GM12878 (cell line): ENCODE data around the gene LZIC.

Source experiments
- EZH2 ChIP-seq: IDR thresholded peaks from 2 replicates; pipeline ENCODE4 v1.6.1; 2012; ENCODE audit warnings: low read depth, mild to moderate bottlenecking, control low read depth, inconsistent platforms, low read length, borderline replicate concordance; ENCODE audit not compliant: control insufficient read depth
- FOS ChIP-seq: IDR thresholded peaks from 3 replicates; pipeline ENCODE4 v1.6.1; 2011; ENCODE audit warnings: borderline replicate concordance; ENCODE audit not compliant: insufficient read length; ENCODE audit errors: extremely low read depth
- GABPA ChIP-seq: IDR thresholded peaks from 2 replicates; pipeline ENCODE4 v1.6.1; 2014; ENCODE audit warnings: antibody characterized with exemption, low read depth, mild to moderate bottlenecking, inconsistent platforms
- NBN ChIP-seq: fragments of 450-650 bp; IDR thresholded peaks from 2 replicates; pipeline ENCODE4 v1.6.1; 2016
- NRF1 ChIP-seq: conservative IDR thresholded peaks from 2 replicates; pipeline ENCODE4 v1.6.1; 2011; ENCODE audit warnings: mild to moderate bottlenecking, low read depth, low read length, improper control_type of control experiment
- PML ChIP-seq: IDR thresholded peaks from 2 replicates; pipeline ENCODE4 v1.6.1; 2012; ENCODE audit warnings: low read length, inconsistent platforms
- POLR2A ChIP-seq: IDR thresholded peaks from 2 replicates; pipeline ENCODE4 v1.6.1; 2011; ENCODE audit warnings: low read depth, mild to moderate bottlenecking, low read length
- SREBF2 ChIP-seq: IDR thresholded peaks from 2 replicates; pipeline ENCODE4 v1.6.1; 2012; ENCODE audit warnings: mild to moderate bottlenecking, low read length
- SUZ12 ChIP-seq: fragments of 200-600 bp; sonication (generic); IDR thresholded peaks from one replicate; pipeline ENCODE4 v1.6.1; 2018; ENCODE audit warnings: antibody characterized with exemption, mild to moderate bottlenecking; ENCODE audit not compliant: unreplicated experiment
- ZNF384 ChIP-seq: IDR thresholded peaks from 2 replicates; pipeline ENCODE4 v1.6.1; 2012; ENCODE audit warnings: low read depth, mild to moderate bottlenecking, low read length, improper control_type of control experiment, borderline replicate concordance
- ZSCAN29 ChIP-seq: fragments of 450-650 bp; IDR thresholded peaks from 2 replicates; pipeline ENCODE4 v1.6.1; 2017; ENCODE audit warnings: mild to moderate bottlenecking, moderate library complexity
- TF ChIP-seq, protein P1 (sequence below), 3 experiments: IDR thresholded peaks in 2 of 3; conservative IDR thresholded peaks in 1 of 3; 2 replicates each; pipeline ENCODE4 v1.5.1; 2011; ENCODE audit warnings: low read depth in 3 of 3, low read length in 3 of 3, mild to moderate bottlenecking in 3 of 3, control low read depth in 2 of 3, moderate library complexity in 2 of 3, inconsistent platforms in 1 of 3, mixed read lengths in 1 of 3; ENCODE audit not compliant: control insufficient read depth in 2 of 3, insufficient read depth in 1 of 3; ENCODE audit errors: extremely low read depth in 1 of 3
- TF ChIP-seq, protein P2 (sequence below): IDR thresholded peaks from 2 replicates; pipeline ENCODE4 v1.6.1; 2012; ENCODE audit warnings: mild to moderate bottlenecking, low read depth, low read length

DNA sequence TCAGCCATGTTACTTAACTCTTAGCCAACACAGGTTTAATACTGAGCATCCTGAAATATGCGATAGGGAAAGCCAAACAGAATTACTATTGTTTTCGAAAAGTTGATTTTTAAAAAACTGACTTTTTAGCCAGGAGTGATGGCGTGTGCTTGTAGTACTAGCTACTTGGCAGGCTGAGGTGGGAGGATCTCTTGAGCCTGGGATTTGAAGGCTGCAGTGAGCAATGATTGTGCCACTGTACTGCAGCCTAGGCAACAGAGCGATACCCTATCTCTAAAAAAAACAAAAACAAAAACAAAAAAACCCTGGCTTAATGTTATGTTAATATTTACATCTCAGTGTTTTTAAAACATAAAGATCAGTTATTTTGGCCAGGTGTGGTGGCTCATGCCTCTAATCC, 16.8 kb upstream of the LZIC start:
- TF ChIP-seq GABPA = no peak
- TF ChIP-seq, protein P1, sequence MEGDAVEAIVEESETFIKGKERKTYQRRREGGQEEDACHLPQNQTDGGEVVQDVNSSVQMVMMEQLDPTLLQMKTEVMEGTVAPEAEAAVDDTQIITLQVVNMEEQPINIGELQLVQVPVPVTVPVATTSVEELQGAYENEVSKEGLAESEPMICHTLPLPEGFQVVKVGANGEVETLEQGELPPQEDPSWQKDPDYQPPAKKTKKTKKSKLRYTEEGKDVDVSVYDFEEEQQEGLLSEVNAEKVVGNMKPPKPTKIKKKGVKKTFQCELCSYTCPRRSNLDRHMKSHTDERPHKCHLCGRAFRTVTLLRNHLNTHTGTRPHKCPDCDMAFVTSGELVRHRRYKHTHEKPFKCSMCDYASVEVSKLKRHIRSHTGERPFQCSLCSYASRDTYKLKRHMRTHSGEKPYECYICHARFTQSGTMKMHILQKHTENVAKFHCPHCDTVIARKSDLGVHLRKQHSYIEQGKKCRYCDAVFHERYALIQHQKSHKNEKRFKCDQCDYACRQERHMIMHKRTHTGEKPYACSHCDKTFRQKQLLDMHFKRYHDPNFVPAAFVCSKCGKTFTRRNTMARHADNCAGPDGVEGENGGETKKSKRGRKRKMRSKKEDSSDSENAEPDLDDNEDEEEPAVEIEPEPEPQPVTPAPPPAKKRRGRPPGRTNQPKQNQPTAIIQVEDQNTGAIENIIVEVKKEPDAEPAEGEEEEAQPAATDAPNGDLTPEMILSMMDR (IDR thresholded peaks at IDR 0.05 in 2 of 3, conservative IDR thresholded peaks at IDR 0.05 in 1 of 3; ENCODE audit: control insufficient read depth in 2 of 3, extremely low read depth in 1 of 3, insufficient read depth in 1 of 3, low read depth in 3 of 3, low read length in 3 of 3) = no peak
- no peak for TF ChIP-seq SUZ12
- TF ChIP-seq NBN = no peak
- no peak for TF ChIP-seq POLR2A
- no peak for TF ChIP-seq FOS
- no peak for TF ChIP-seq SREBF2
- TF ChIP-seq NRF1 = no peak
- TF ChIP-seq PML = no peak
- no peak for TF ChIP-seq ZSCAN29
- TF ChIP-seq, protein P2, sequence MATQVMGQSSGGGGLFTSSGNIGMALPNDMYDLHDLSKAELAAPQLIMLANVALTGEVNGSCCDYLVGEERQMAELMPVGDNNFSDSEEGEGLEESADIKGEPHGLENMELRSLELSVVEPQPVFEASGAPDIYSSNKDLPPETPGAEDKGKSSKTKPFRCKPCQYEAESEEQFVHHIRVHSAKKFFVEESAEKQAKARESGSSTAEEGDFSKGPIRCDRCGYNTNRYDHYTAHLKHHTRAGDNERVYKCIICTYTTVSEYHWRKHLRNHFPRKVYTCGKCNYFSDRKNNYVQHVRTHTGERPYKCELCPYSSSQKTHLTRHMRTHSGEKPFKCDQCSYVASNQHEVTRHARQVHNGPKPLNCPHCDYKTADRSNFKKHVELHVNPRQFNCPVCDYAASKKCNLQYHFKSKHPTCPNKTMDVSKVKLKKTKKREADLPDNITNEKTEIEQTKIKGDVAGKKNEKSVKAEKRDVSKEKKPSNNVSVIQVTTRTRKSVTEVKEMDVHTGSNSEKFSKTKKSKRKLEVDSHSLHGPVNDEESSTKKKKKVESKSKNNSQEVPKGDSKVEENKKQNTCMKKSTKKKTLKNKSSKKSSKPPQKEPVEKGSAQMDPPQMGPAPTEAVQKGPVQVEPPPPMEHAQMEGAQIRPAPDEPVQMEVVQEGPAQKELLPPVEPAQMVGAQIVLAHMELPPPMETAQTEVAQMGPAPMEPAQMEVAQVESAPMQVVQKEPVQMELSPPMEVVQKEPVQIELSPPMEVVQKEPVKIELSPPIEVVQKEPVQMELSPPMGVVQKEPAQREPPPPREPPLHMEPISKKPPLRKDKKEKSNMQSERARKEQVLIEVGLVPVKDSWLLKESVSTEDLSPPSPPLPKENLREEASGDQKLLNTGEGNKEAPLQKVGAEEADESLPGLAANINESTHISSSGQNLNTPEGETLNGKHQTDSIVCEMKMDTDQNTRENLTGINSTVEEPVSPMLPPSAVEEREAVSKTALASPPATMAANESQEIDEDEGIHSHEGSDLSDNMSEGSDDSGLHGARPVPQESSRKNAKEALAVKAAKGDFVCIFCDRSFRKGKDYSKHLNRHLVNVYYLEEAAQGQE = no peak
- no peak for TF ChIP-seq EZH2
- TF ChIP-seq ZNF384 = no peak
